H9 (cell line): ENCODE measurements around the gene GLRA2. TPM values are rescaled to one million over a fixed set of nuclear protein-coding genes. Genes with fewer than 3 reads are reported as not detected.

Experiments
- DNase-seq: peaks from one replicate; pipeline ENCODE4 v3.0.0-alpha.2; 2017
- H2AFZ ChIP-seq: one replicate; pipeline ENCODE4 v1.6.1; 2013; ENCODE audit warnings: mild to moderate bottlenecking, low read length, control low read depth, moderate library complexity
- H2AK5ac ChIP-seq: 2 replicates; pipeline ENCODE4 v1.6.1; 2013; ENCODE audit warnings: low read length, control low read depth, mixed read lengths; ENCODE audit not compliant: insufficient read length
- H2BK120ac ChIP-seq: one replicate; pipeline ENCODE4 v1.6.1; 2013; ENCODE audit warnings: low read depth, mild to moderate bottlenecking, low read length, control low read depth, inconsistent platforms; ENCODE audit not compliant: poor library complexity, severe bottlenecking
- H2BK12ac ChIP-seq: 2 replicates; pipeline ENCODE4 v1.6.1; 2013; ENCODE audit warnings: low read length, control low read depth, mixed read lengths, low read depth; ENCODE audit not compliant: insufficient read length
- H2BK15ac ChIP-seq: 2 replicates; pipeline ENCODE4 v1.6.1; 2013; ENCODE audit warnings: low read depth, low read length, control low read depth
- H2BK20ac ChIP-seq: one replicate; pipeline ENCODE4 v1.6.1; 2013; ENCODE audit warnings: low read depth, mild to moderate bottlenecking, low read length, control low read depth, inconsistent platforms; ENCODE audit not compliant: poor library complexity, severe bottlenecking
- H2BK5ac ChIP-seq: 2 replicates; pipeline ENCODE4 v1.6.1; 2013; ENCODE audit warnings: low read length, control low read depth, mixed read lengths; ENCODE audit not compliant: insufficient read length
- H3K14ac ChIP-seq: 2 replicates; pipeline ENCODE4 v1.6.1; 2013; ENCODE audit warnings: low read length, control low read depth; ENCODE audit not compliant: insufficient read depth
- H3K18ac ChIP-seq: 2 replicates; pipeline ENCODE4 v1.6.1; 2013; ENCODE audit warnings: low read depth, mild to moderate bottlenecking, mixed read lengths, low read length, control low read depth; ENCODE audit not compliant: insufficient read length
- H3K23ac ChIP-seq: 2 replicates; pipeline ENCODE4 v1.6.1; 2013; ENCODE audit warnings: low read length, control low read depth, mixed read lengths, low read depth; ENCODE audit not compliant: insufficient read length
- H3K23me2 ChIP-seq: 2 replicates; pipeline ENCODE4 v1.6.1; 2013; ENCODE audit warnings: low read depth, mild to moderate bottlenecking, mixed read lengths, low read length, control low read depth; ENCODE audit not compliant: insufficient read length, poor library complexity, severe bottlenecking
- H3K27ac ChIP-seq: 2 replicates; pipeline ENCODE4 v1.5.1; 2013; ENCODE audit warnings: low read length, control low read depth, mixed read lengths, low read depth; ENCODE audit not compliant: insufficient read length
- H3K27me3 ChIP-seq: 2 replicates; pipeline ENCODE4 v1.6.1; 2013; ENCODE audit warnings: low read length, control low read depth, inconsistent platforms; ENCODE audit not compliant: insufficient read depth
- H3K4ac ChIP-seq: 2 replicates; pipeline ENCODE4 v1.6.1; 2013; ENCODE audit warnings: low read depth, mild to moderate bottlenecking, control low read depth, inconsistent platforms, low read length, moderate library complexity
- H3K4me1 ChIP-seq: 2 replicates; pipeline ENCODE4 v1.6.1; 2013; ENCODE audit warnings: low read length, control low read depth, inconsistent platforms; ENCODE audit not compliant: insufficient read depth
- H3K4me2 ChIP-seq: 2 replicates; pipeline ENCODE4 v1.6.1; 2013; ENCODE audit warnings: low read length, control low read depth, mixed read lengths; ENCODE audit not compliant: insufficient read length, insufficient read depth
- H3K56ac ChIP-seq: 2 replicates; pipeline ENCODE4 v1.6.1; 2013; ENCODE audit warnings: low read depth, mild to moderate bottlenecking, mixed read lengths, low read length, control low read depth; ENCODE audit not compliant: insufficient read length
- H3K79me1 ChIP-seq: 2 replicates; pipeline ENCODE4 v1.6.1; 2013; ENCODE audit warnings: low read depth, mild to moderate bottlenecking, moderate library complexity, low read length, control low read depth, inconsistent platforms; ENCODE audit not compliant: insufficient read depth, poor library complexity, severe bottlenecking
- H3K79me2 ChIP-seq: 2 replicates; pipeline ENCODE4 v1.6.1; 2013; ENCODE audit warnings: low read length, control low read depth, inconsistent platforms; ENCODE audit not compliant: insufficient read depth
- H3K9ac ChIP-seq: 2 replicates; pipeline ENCODE4 v1.6.1; 2013; ENCODE audit warnings: low read length, control low read depth, mixed read lengths; ENCODE audit not compliant: insufficient read length; ENCODE audit errors: extremely low read depth
- H3K9me3 ChIP-seq: one replicate; pipeline ENCODE4 v1.6.1; 2013; ENCODE audit warnings: low read depth, low read length, inconsistent platforms; ENCODE audit not compliant: control insufficient read depth
- H3T11ph ChIP-seq: one replicate; pipeline ENCODE4 v1.6.1; 2013; ENCODE audit warnings: mild to moderate bottlenecking, low read length, control low read depth, inconsistent platforms
- H4K20me1 ChIP-seq: one replicate; pipeline ENCODE4 v1.6.1; 2013; ENCODE audit not compliant: control insufficient read depth, insufficient read length, insufficient read depth
- H4K5ac ChIP-seq: 2 replicates; pipeline ENCODE4 v1.6.1; 2013; ENCODE audit warnings: low read depth, mild to moderate bottlenecking, mixed read lengths, low read length, control low read depth; ENCODE audit not compliant: insufficient read length
- H4K8ac ChIP-seq: replicated peaks from 2 replicates; pipeline ENCODE4 v1.6.1; 2013; ENCODE audit warnings: low read length, control low read depth, mixed read lengths, low read depth; ENCODE audit not compliant: insufficient read length
- H4K91ac ChIP-seq: 2 replicates; pipeline ENCODE4 v1.6.1; 2013; ENCODE audit warnings: low read depth, mild to moderate bottlenecking, moderate library complexity, mixed read lengths, low read length, control low read depth; ENCODE audit not compliant: insufficient read length
- H3K27ac Mint-ChIP-seq, 3 experiments: 2 replicates in 2 of 3; 3 replicates in 1 of 3; pipeline ENCODE4 v1.8.0; 2020 to 2021; ENCODE audit warnings: mixed read lengths in 3 of 3, mild to moderate bottlenecking in 1 of 3, moderate library complexity in 1 of 3
- H3K27me3 Mint-ChIP-seq: 2 replicates; pipeline ENCODE4 v1.8.0; 2021; ENCODE audit warnings: low read depth, mild to moderate bottlenecking, moderate library complexity, mixed read lengths
- H3K36me3 Mint-ChIP-seq, 3 experiments: 2 replicates in 2 of 3; 3 replicates in 1 of 3; pipeline ENCODE4 v1.8.0; 2020 to 2021; ENCODE audit warnings: low read depth in 3 of 3, mixed read lengths in 3 of 3; ENCODE audit not compliant: insufficient read depth in 1 of 3
- H3K4me1 Mint-ChIP-seq, 2 experiments: 2 replicates each; pipeline ENCODE4 v1.8.0; 2020; ENCODE audit warnings: mixed read lengths in 2 of 2
- H3K4me3 Mint-ChIP-seq, 2 experiments: 2 replicates in 1 of 2; 3 replicates in 1 of 2; pipeline ENCODE4 v1.8.0; 2020 to 2021; ENCODE audit warnings: mild to moderate bottlenecking in 2 of 2, mixed read lengths in 2 of 2, moderate library complexity in 1 of 2
- H3K9me3 Mint-ChIP-seq, 2 experiments: 2 replicates in 1 of 2; 3 replicates in 1 of 2; pipeline ENCODE4 v1.8.0; 2020; ENCODE audit warnings: mild to moderate bottlenecking in 2 of 2, mixed read lengths in 2 of 2, moderate library complexity in 1 of 2
- CTCF ChIP-seq: fragments of 200-600 bp; sonication (generic); conservative IDR thresholded peaks from 3 replicates; pipeline ENCODE4 v1.8.0; 2021; ENCODE audit warnings: antibody characterized with exemption, mild to moderate bottlenecking
- WGBS: extraction: QIAGEN DNeasy Blood & Tissue Kit; methylation state at CpG from one replicate; pipeline ENCODE4 v1.1.7; 2013; ENCODE audit warnings: missing lambda C conversion rate, low lambda C conversion rate, mixed read lengths; ENCODE audit not compliant: insufficient read length; ENCODE audit errors: extremely low coverage; 5-methylcytosine and 5-hydroxymethylcytosine counted together
- total RNA-seq: library from RNA; stranded (reverse); gene quantifications from 2 replicates; pipeline ENCODE4 v1.2.1, GENCODE V29; 2021

Gene GLRA2
- total RNA-seq, 1 experiment from 2014 or later = not detected

GRCh38 chrX:14758029-14758491, 228.7 kb downstream of the GLRA2 start:
- no peak overlapping the region for H3K18ac ChIP-seq
- Mint-ChIP-seq H3K4me1 (peaks cover 14 to 15% of the 10 kb centered on the region in 2 experiments), H3K36me3 (peaks cover 3 to 8% (median 5%) of the 10 kb centered on the region in 3 experiments; a peak in 5 of 7 replicates), H3K27ac (peak overlapping the region in 1 of 3 experiments; percentile 21; a peak in 1 of 7 replicates), H3K4me3 (no peak overlapping the region), H3K27me3 (no peaks in the 10 kb centered on the region), H3K9me3 (peaks cover 69 to 72% of the 10 kb centered on the region in 2 experiments)
- no peak overlapping the region for H2AFZ ChIP-seq
- H2BK5ac ChIP-seq = no peak overlapping the region
- H3T11ph ChIP-seq = no peak overlapping the region
- H3K27ac ChIP-seq = no peak overlapping the region
- no peak overlapping the region for H3K4me2 ChIP-seq
- peaks cover 11% of the 10 kb centered on the region for H3K9me3 ChIP-seq
- H3K4ac ChIP-seq = no peak overlapping the region
- H3K23me2 ChIP-seq = no peaks in the 10 kb centered on the region
- H3K9ac ChIP-seq = no peak overlapping the region
- H4K8ac ChIP-seq = no peak overlapping the region
- no peak overlapping the region for H4K5ac ChIP-seq
- H3K27me3 ChIP-seq = no peaks in the 10 kb centered on the region
- no peak overlapping the region for H3K14ac ChIP-seq
- no peak overlapping the region for H2AK5ac ChIP-seq
- no peaks in the 10 kb centered on the region for H3K79me2 ChIP-seq
- no peak overlapping the region for H3K56ac ChIP-seq
- no peaks in the 10 kb centered on the region for H4K20me1 ChIP-seq
- no peak overlapping the region for H2BK15ac ChIP-seq
- H3K23ac ChIP-seq = no peak overlapping the region
- TF ChIP-seq CTCF = no peak
- no peaks in the 10 kb centered on the region for H3K4me1 ChIP-seq
- no peak overlapping the region for H2BK20ac ChIP-seq
- whole genome bisulfite sequencing = no CpG with 5 or more reads among the region's 6 CpGs
- H2BK12ac ChIP-seq = no peak overlapping the region
- H2BK120ac ChIP-seq = no peak overlapping the region
- no peak overlapping the region for H4K91ac ChIP-seq
- H3K79me1 ChIP-seq = no peaks in the 10 kb centered on the region
- DNase-seq = no peak
